Measurements from ENCODE around the gene PAIP2. TPM values are rescaled to one million over a fixed set of nuclear protein-coding genes. Genes with fewer than 3 reads are reported as not detected.
A peak's percentile ranks its signal among the peaks of the same experiment; 100 is the strongest.
"Not testable (repeated sequence)": the region's sequence is repeated elsewhere in the genome, so short reads cannot be mapped to it uniquely, and the experiment has no call there.

The PAIP2 gene
- total RNA-seq, 1 experiment from 2014 or later = 50.9 TPM

GRCh38 chr5:139399501-139400121 is 58.0 kb downstream of the PAIP2 start:
- DNase-seq = no peak
- peaks cover 12% of the 10 kb centered on the region for H3K27me3 ChIP-seq (ENCODE audit: control insufficient read depth, insufficient read depth, low read length)
- no peak overlapping the region for H3K4me3 ChIP-seq (ENCODE audit: insufficient read depth, low read depth, low read length)
- H3K36me3 ChIP-seq (replicated peaks; ENCODE audit: control insufficient read depth, insufficient read depth, low read length) = peaks cover 8% of the 10 kb centered on the region

- no peak for DNase-seq
- Histone ChIP-seq H3K4me3 (ENCODE audit: insufficient read depth, low read depth, low read length) (no peak overlapping the region), H3K36me3 (replicated peaks; ENCODE audit: control insufficient read depth, insufficient read depth, low read length) (peaks cover 8% of the 10 kb centered on the region), H3K27me3 (ENCODE audit: control insufficient read depth, insufficient read depth, low read length) (no peaks in the 10 kb centered on the region)
These were observed 59.9 kb downstream of the PAIP2 start for GRCh38 chr5:139401546-139401945.

- Histone ChIP-seq H3K4me3 (ENCODE audit: insufficient read depth, low read depth, low read length) (no peak overlapping the region), H3K27me3 (ENCODE audit: control insufficient read depth, insufficient read depth, low read length) (no peaks in the 10 kb centered on the region), H3K36me3 (replicated peaks; ENCODE audit: control insufficient read depth, insufficient read depth, low read length) (peaks cover 8% of the 10 kb centered on the region)
- DNase-seq = peak; percentile 85
These were observed 61.0 kb downstream of the PAIP2 start for GRCh38 chr5:139402561-139403158.

- H3K27me3 ChIP-seq (ENCODE audit: control insufficient read depth, insufficient read depth, low read length) = no peaks in the 10 kb centered on the region
- H3K4me3 ChIP-seq (ENCODE audit: insufficient read depth, low read depth, low read length) = peak overlapping the region; percentile 65
- peak; percentile 35 for DNase-seq
- H3K36me3 ChIP-seq (replicated peaks; ENCODE audit: control insufficient read depth, insufficient read depth, low read length) = peaks cover 8% of the 10 kb centered on the region
These were observed 61.7 kb downstream of the PAIP2 start for GRCh38 chr5:139403418-139403786.

GRCh38 chr5:139403787-139404483 is 62.3 kb downstream of the PAIP2 start, which contains the start of gene SPATA24:
SPATA24 (minus strand) TSS chr5:139404089; CDS start chr5:139404060, 29 bp downstream.
- Histone ChIP-seq H3K4me3 (ENCODE audit: insufficient read depth, low read depth, low read length) (peak within 1 kb of the TSS; percentile 65), H3K27me3 (ENCODE audit: control insufficient read depth, insufficient read depth, low read length) (no peaks in the 10 kb centered on the region), H3K36me3 (replicated peaks; ENCODE audit: control insufficient read depth, insufficient read depth, low read length) (peaks cover 8% of the 10 kb centered on the region)
- peak; percentile 98 for DNase-seq

- Histone ChIP-seq H3K27me3 (ENCODE audit: control insufficient read depth, insufficient read depth, low read length) (no peaks in the 10 kb centered on the region), H3K4me3 (ENCODE audit: insufficient read depth, low read depth, low read length) (peak overlapping the region; percentile 65; the same call in 1 of the 2 replicates), H3K36me3 (replicated peaks; ENCODE audit: control insufficient read depth, insufficient read depth, low read length) (peaks cover 8% of the 10 kb centered on the region)
- DNase-seq = peak; percentile 54
These were observed 62.8 kb downstream of the PAIP2 start for GRCh38 chr5:139404484-139404840.

GRCh38 chr5:139406963-139407362 is 65.3 kb downstream of the PAIP2 start:
- no peak for DNase-seq
- no peaks in the 10 kb centered on the region for H3K27me3 ChIP-seq (ENCODE audit: control insufficient read depth, insufficient read depth, low read length)
- no peaks in the 10 kb centered on the region for H3K36me3 ChIP-seq (replicated peaks; ENCODE audit: control insufficient read depth, insufficient read depth, low read length)
- no peak overlapping the region for H3K4me3 ChIP-seq (ENCODE audit: insufficient read depth, low read depth, low read length)

- H3K4me3 ChIP-seq (ENCODE audit: insufficient read depth, low read depth, low read length) = no peak overlapping the region
- DNase-seq = no peak
- 0 out of 2 replicates have a peak, but pooled peaks cover 1% of the 10 kb centered on the region for H3K36me3 ChIP-seq (replicated peaks; ENCODE audit: control insufficient read depth, insufficient read depth, low read length)
- H3K27me3 ChIP-seq (ENCODE audit: control insufficient read depth, insufficient read depth, low read length) = no peaks in the 10 kb centered on the region
These were observed 65.9 kb downstream of the PAIP2 start for GRCh38 chr5:139407517-139407916.

- Histone ChIP-seq H3K36me3 (replicated peaks; ENCODE audit: control insufficient read depth, insufficient read depth, low read length) (0 out of 2 replicates have a peak, but pooled peaks cover 1% of the 10 kb centered on the region), H3K4me3 (ENCODE audit: insufficient read depth, low read depth, low read length) (no peak overlapping the region), H3K27me3 (ENCODE audit: control insufficient read depth, insufficient read depth, low read length) (no peaks in the 10 kb centered on the region)
- DNase-seq = no peak
These were observed 66.5 kb downstream of the PAIP2 start for GRCh38 chr5:139408191-139408590.

GRCh38 chr5:139409116-139409515 is 67.5 kb downstream of the PAIP2 start:
- not testable (repeated sequence) for H3K4me3 ChIP-seq (ENCODE audit: insufficient read depth, low read depth, low read length); DNase-seq; H3K27me3 ChIP-seq (ENCODE audit: control insufficient read depth, insufficient read depth, low read length); H3K36me3 ChIP-seq (replicated peaks; ENCODE audit: control insufficient read depth, insufficient read depth, low read length)

- H3K4me3 ChIP-seq (ENCODE audit: insufficient read depth, low read depth, low read length) = no peak overlapping the region
- peaks cover 1% of the 10 kb centered on the region; the same call in 1 of the 2 replicates for H3K36me3 ChIP-seq (replicated peaks; ENCODE audit: control insufficient read depth, insufficient read depth, low read length)
- no peaks in the 10 kb centered on the region for H3K27me3 ChIP-seq (ENCODE audit: control insufficient read depth, insufficient read depth, low read length)
- no peak for DNase-seq
These were observed 68.7 kb downstream of the PAIP2 start for GRCh38 chr5:139410121-139410992.

GRCh38 chr5:139410993-139411828 is 69.6 kb downstream of the PAIP2 start:
- no peak overlapping the region for H3K4me3 ChIP-seq (ENCODE audit: insufficient read depth, low read depth, low read length)
- DNase-seq = no peak
- H3K27me3 ChIP-seq (ENCODE audit: control insufficient read depth, insufficient read depth, low read length) = no peaks in the 10 kb centered on the region

GRCh38 chr5:139413153-139413552 is 71.5 kb downstream of the PAIP2 start:
- Histone ChIP-seq H3K36me3 (replicated peaks; ENCODE audit: control insufficient read depth, insufficient read depth, low read length) (peaks cover 1% of the 10 kb centered on the region; the same call in 1 of the 2 replicates), H3K27me3 (ENCODE audit: control insufficient read depth, insufficient read depth, low read length) (no peaks in the 10 kb centered on the region)

More at GRCh38 chr5:139410993-139411828, 69.6 kb downstream of the PAIP2 start:
- peaks cover 1% of the 10 kb centered on the region; the same call in 1 of the 2 replicates for H3K36me3 ChIP-seq (replicated peaks; ENCODE audit: control insufficient read depth, insufficient read depth, low read length)

More at GRCh38 chr5:139413153-139413552, 71.5 kb downstream of the PAIP2 start:
- no peak for DNase-seq
- H3K4me3 ChIP-seq (ENCODE audit: insufficient read depth, low read depth, low read length) = no peak overlapping the region

All from H7 (cell line).